AG09309 (cell line): ENCODE results near the gene PPP1R12A.
"Not testable (repeated sequence)": the region's sequence is repeated elsewhere in the genome, so short reads cannot be mapped to it uniquely, and the experiment has no call there.

Source experiments
- DNase-seq: peaks from one replicate; pipeline ENCODE4 v3.0.0-alpha.2; 2010; ENCODE audit warnings: low read depth
- H3K4me3 ChIP-seq: 2 replicates; pipeline ENCODE4 v1.5.1; 2011; ENCODE audit warnings: mild to moderate bottlenecking, low read depth, low read length, moderate library complexity; ENCODE audit not compliant: control insufficient read depth
- CTCF ChIP-seq: IDR thresholded peaks from 2 replicates; pipeline ENCODE4 v1.5.1; 2011; ENCODE audit warnings: mild to moderate bottlenecking, low read depth, low read length, inconsistent platforms; ENCODE audit not compliant: insufficient read depth, control insufficient read depth; ENCODE audit errors: missing control alignments

PPP1R12A gene

GRCh38 chr12:79954037-79954610 lies 19.2 kb upstream of the PPP1R12A start:
- no peak for TF ChIP-seq CTCF
- no peak for DNase-seq

DNA sequence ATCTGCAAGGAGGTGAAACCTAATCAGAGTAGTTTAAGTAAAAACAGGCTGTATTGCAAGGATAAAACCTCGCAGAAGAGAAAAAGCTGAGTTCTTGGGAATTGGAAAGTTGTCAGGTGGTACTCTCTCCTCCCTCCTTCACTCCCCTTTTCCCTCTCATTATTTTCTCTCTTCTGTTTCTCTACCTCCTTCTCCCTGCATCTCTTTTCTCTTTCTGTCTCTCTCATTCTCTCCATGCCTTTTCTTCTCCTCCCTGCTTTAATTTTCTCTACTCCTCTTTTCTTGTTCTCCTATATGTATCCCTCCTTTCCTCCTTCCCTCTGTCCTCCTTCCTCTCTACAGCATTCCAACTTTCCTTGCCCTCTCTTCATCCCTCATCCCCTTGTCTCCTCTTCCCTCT lies 14.2 kb upstream of the PPP1R12A start:
- TF ChIP-seq CTCF, result no peak
- DNase-seq, result no peak
- H3K4me3 ChIP-seq, result no peak overlapping the region

More at GRCh38 chr12:79954037-79954610, 19.2 kb upstream of the PPP1R12A start:
- H3K4me3 ChIP-seq, result no peak overlapping the region

DNA sequence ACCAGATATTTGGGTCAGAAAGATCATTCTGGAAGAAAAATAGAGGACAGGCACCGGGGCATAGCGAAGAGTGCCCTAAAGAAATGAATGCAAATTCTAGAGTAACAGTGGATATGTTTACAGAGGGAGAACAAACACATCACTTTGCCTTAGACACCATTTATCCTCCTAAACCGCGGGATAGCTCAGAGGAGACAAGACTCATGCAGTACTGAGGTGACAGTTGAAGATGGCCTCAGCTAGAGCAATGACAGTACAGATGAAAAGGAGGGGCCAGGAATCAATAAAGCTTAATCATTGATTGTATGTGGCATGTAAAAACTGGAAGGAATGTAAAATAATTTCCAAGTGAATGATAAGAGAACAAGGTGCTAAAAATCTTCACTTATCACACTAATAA lies 10.5 kb upstream of the PPP1R12A start:
- DNase-seq, result no peak
- no peak for TF ChIP-seq CTCF
- no peak overlapping the region for H3K4me3 ChIP-seq

GRCh38 chr12:79944565-79944964 lies 9.7 kb upstream of the PPP1R12A start:
- no peak overlapping the region for H3K4me3 ChIP-seq
- TF ChIP-seq CTCF, result no peak
- DNase-seq, result no peak

- H3K4me3 ChIP-seq, DNase-seq: not testable (repeated sequence)
These were observed 7.9 kb upstream of the PPP1R12A start for GRCh38 chr12:79942846-79943245.

- H3K4me3 ChIP-seq, result no peak overlapping the region
- no peak for DNase-seq
- no peak for TF ChIP-seq CTCF
These were observed 4.9 kb upstream of the PPP1R12A start for GRCh38 chr12:79939728-79940310.

DNA sequence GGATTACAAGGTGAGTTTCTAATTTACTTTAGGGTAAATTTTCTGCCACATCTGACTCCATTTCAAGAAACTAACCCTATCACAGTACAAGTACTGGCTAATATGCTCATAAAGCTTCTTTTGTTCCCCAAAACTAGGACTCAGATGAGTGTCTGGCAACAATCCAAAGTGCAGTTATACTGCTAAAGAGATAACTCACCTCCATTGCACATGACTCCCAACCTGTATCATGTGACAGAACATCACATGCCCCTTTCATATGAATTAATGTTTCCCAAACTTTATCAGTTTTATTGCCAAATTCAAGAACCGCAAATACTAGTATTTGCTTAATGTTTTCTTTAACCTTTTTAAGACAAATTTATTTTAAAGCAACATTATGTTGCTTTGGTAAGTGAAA lies 3.9 kb upstream of the PPP1R12A start:
- TF ChIP-seq CTCF, result no peak
- no peak for DNase-seq
- no peak overlapping the region for H3K4me3 ChIP-seq
